Astrocyte of the cerebellum (primary cell): ENCODE measurements around the gene DNAAF1.
A peak's percentile ranks its signal among the peaks of the same experiment; 100 is the strongest.

Experiments
- DNase-seq: peaks from one replicate; pipeline ENCODE4 v3.0.0-alpha.2; 2011; ENCODE audit warnings: low read depth
- H3K4me3 ChIP-seq: 2 replicates; pipeline ENCODE4 v1.5.1; 2011; ENCODE audit warnings: mild to moderate bottlenecking, low read depth, low read length, moderate library complexity
- in situ Hi-C: cut with HindIII; loops from 2 replicates; pipeline ENCODE4 v1.10.0; 2017; ENCODE audit warnings: low sequenced_read_pairs
- TF ChIP-seq, protein P1 (sequence below): IDR thresholded peaks from 2 replicates; pipeline ENCODE4 v1.5.1; 2012; ENCODE audit warnings: low read length, low read depth, moderate library complexity, mild to moderate bottlenecking; ENCODE audit errors: missing control alignments

DNAAF1 gene

DNA sequence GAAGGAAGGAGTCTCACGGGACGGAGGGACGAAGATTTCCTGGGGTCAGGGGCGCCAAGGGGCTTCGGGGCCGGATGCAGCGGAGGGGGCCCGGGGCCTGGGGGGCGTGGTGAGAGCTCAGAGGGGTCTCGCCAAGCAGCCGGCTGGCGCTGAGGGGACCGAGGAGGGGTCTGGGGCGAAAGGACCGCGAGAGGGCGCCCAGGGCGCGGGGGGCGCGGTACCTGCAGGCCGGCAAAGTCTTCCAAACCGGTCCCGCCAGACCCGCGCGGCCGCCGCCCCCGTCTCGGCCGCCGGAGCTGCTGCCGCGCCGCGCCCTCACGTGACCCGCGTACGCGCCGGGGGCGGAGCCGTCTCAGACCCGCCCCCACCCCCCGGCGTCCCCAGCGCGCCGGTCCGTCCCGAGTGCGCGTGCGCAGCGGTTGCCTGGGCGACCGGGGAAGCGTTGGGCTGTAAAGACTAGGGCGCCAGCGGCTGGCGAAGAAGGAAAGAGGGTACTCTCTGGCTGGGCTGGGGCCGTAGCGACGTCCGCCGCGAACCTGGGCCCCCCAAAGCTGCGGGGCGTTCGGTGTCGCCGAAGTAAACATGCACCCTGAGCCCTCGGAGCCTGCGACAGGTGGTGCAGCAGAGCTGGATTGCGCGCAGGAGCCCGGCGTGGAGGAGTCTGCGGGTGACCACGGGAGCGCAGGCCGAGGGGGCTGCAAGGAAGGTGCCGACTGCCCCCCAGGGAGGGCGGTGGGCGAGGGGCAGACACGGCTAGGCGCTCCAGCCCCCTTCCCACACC lies at the start of gene DNAAF1, which contains the start of gene HSDL1:
DNAAF1 (plus strand) TSS at position 450 of the 781 bp plus-strand sequence; CDS start at position 583, 133 bp downstream.
HSDL1 (minus strand) TSS at position 319 of the 781 bp plus-strand sequence. CDS start 13,856 bp downstream, outside the sequence.
- in situ Hi-C loops, result no loop called here
- peak; percentile 41 for DNase-seq
- peak within 1 kb of the TSS; percentile 81 for H3K4me3 ChIP-seq
- TF ChIP-seq, protein P1, sequence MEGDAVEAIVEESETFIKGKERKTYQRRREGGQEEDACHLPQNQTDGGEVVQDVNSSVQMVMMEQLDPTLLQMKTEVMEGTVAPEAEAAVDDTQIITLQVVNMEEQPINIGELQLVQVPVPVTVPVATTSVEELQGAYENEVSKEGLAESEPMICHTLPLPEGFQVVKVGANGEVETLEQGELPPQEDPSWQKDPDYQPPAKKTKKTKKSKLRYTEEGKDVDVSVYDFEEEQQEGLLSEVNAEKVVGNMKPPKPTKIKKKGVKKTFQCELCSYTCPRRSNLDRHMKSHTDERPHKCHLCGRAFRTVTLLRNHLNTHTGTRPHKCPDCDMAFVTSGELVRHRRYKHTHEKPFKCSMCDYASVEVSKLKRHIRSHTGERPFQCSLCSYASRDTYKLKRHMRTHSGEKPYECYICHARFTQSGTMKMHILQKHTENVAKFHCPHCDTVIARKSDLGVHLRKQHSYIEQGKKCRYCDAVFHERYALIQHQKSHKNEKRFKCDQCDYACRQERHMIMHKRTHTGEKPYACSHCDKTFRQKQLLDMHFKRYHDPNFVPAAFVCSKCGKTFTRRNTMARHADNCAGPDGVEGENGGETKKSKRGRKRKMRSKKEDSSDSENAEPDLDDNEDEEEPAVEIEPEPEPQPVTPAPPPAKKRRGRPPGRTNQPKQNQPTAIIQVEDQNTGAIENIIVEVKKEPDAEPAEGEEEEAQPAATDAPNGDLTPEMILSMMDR, result no peak

DNA sequence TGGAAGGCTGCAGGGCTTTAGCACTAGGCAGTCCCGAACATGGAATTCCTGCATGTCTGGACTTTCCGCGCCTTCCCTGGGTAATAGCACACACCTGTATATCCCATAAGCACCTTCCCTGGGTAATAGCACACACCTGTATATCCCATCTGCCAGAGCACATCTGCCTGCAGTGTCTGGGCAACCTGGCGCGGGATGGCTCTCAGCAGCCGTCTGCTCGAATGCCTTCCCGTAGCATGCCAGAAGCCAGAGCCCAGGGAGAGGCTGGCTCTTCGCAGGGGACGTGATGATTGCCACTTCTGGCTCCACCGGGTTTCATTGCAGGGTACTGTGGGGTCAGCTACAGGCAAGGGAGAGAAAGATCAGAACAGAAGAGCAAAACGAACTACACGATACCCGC lies 49.6 kb upstream of the DNAAF1 start:
- TF ChIP-seq, protein P1, result no peak
- in situ Hi-C loops, result no loop called here

DNA sequence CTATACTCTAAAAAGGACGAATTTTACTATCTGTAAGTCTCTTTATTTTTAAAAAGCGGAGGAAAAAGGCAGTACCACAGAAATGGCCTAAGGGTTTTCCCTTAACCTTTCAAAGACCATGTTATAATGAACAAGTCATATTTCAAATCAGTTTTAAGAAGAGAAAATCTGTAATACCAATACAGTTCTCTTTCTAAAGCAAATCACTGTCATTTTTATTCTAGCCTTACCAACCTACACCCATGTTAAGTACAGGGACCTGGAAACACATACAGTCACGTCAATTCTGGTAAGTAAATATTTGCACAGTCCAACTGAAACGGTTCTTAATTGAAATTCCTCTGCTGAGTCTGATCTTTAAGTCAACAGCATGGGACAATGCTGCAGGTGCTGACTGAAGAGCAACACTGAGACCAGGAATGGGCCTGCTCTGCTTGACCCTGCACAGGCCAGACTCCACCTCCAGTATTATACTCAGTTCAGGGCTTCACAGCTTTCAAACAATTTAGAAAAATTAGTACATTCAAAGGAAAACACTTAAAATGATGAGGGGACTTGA lies 48.6 kb upstream of the DNAAF1 start:
- TF ChIP-seq, protein P1, result no peak
- DNase-seq, result no peak
- in situ Hi-C loops, result no loop called here
- no peak overlapping the region for H3K4me3 ChIP-seq

More for the DNA sequence above, 49.6 kb upstream of the DNAAF1 start:
- DNase-seq, result no peak
- H3K4me3 ChIP-seq, result no peak overlapping the region

DNA sequence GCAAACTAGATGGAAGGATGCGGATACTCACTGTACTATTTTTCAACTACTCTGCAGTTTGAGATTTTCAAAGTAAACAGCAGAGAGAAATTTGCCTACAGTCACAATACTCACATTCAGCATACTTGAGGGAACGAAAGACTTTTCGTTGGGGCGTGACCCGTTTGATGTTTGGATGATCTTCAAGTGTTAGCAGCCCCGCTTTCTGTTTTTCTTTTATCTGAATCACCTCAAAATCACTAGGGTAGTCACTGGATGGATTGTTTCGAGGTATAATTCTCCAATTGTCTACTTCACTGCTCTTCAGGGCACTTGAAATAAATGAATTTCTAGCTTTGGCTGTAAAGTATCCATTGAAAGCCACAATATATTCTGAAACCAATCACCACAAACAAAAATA lies 46.2 kb upstream of the DNAAF1 start:
- no peak for DNase-seq
- no peak overlapping the region for H3K4me3 ChIP-seq
- TF ChIP-seq, protein P1, result no peak
- in situ Hi-C loops, result no loop called here

DNA sequence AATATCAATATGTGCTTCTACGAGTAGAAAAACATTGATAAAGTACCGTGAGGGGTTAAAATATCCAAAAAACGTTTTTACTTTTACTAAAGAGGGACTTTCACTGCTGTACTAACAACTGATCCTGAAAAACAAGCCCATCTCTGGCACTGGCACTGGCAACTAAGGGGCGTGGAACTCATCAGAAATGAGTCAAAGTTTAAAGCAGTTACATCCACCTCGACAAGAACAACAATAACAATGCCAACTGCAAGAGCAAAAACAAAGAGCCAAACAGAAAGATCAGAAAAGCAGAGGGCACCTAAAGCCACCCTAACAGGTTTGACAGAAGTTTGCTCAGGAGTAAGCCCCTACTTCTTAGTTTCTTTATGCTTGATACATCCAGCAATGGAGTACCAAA lies 41.4 kb upstream of the DNAAF1 start:
- in situ Hi-C loops, result no loop called here
- TF ChIP-seq, protein P1, result no peak
- H3K4me3 ChIP-seq, result no peak overlapping the region
- no peak for DNase-seq

DNA sequence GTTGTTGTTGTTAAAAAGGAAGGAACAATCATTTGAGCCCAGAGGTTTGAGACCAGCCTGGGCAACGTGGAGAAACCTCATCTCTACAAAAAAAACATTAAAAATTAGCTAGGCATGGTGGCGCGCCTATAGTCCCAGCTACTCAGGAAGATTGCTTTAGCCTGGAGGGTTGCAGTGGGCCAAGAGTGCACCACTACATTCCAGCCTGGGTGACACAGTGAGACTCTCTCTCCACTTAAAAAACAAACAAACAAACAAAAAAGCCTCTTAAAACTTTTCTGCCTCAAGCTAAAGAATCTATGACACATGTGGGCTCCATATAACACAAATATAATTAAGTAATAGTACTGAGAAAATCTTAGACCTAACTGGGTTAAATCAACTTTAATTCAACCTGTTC lies 40.9 kb upstream of the DNAAF1 start:
- no peak overlapping the region for H3K4me3 ChIP-seq
- in situ Hi-C loops, result no loop called here
- TF ChIP-seq, protein P1, result no peak
- no peak for DNase-seq
